ENCODE measurements around the gene KRT72. TPM values are rescaled to one million over a fixed set of nuclear protein-coding genes. Genes with fewer than 3 reads are reported as not detected.

KRT72 gene
- total and polyA plus RNA-seq, 2 experiments from 2014 or later, result not detected

- Mint-ChIP-seq H3K27ac (no peak overlapping the region), H3K36me3 (ENCODE audit: low read depth) (no peaks in the 10 kb centered on the region), H3K4me3 (no peak overlapping the region), H3K4me1 (no peaks in the 10 kb centered on the region), H3K27me3 (ENCODE audit: insufficient read depth, low read depth, poor library complexity) (peaks cover 16% of the 10 kb centered on the region), H3K9me3 (no peaks in the 10 kb centered on the region)
- Histone ChIP-seq H3K9me2 (ENCODE audit: insufficient read depth) (no peaks in the 10 kb centered on the region), H4K20me1 (replicated peaks; ENCODE audit: insufficient read depth) (no peaks in the 10 kb centered on the region), H3K4me1 (ENCODE audit: insufficient read depth) (no peaks in the 10 kb centered on the region), H3K4me2 (no peak overlapping the region), H3K79me2 (replicated peaks; ENCODE audit: insufficient read depth) (no peaks in the 10 kb centered on the region), H3K27me3 (ENCODE audit: insufficient read depth) (no peaks in the 10 kb centered on the region), H3K36me3 (ENCODE audit: insufficient read depth) (no peaks in the 10 kb centered on the region), H2AFZ (no peak overlapping the region), H3F3A (replicated peaks; ENCODE audit: low read depth) (no peaks in the 10 kb centered on the region), H3K4me3 (no peak overlapping the region), H3K27ac (ENCODE audit: low read depth) (no peak overlapping the region)
- TF ChIP-seq JUNB (IDR thresholded peaks at IDR 0.05; ENCODE audit: unreplicated experiment) (no peak), ETS1 (IDR thresholded peaks at IDR 0.05) (no peak), ZNF462 (CRISPR knock-in tag; IDR thresholded peaks at IDR 0.05) (no peak)
- ATAC-seq (no peak), DNase-seq (ENCODE audit: low spot score) (no peak)
These were observed 62.0 kb downstream of the KRT72 start for GRCh38 chr12:52539083-52539820.

GRCh38 chr12:52537101-52537500 lies 64.2 kb downstream of the KRT72 start:
- Histone ChIP-seq H3K9me2 (ENCODE audit: insufficient read depth) (no peaks in the 10 kb centered on the region), H3K4me2 (no peak overlapping the region), H3K79me2 (replicated peaks; ENCODE audit: insufficient read depth) (no peaks in the 10 kb centered on the region), H3K27me3 (ENCODE audit: insufficient read depth) (no peaks in the 10 kb centered on the region), H3K4me1 (ENCODE audit: insufficient read depth) (no peaks in the 10 kb centered on the region), H4K20me1 (replicated peaks; ENCODE audit: insufficient read depth) (no peaks in the 10 kb centered on the region), H2AFZ (no peak overlapping the region), H3K4me3 (no peak overlapping the region), H3K36me3 (ENCODE audit: insufficient read depth) (no peaks in the 10 kb centered on the region), H3F3A (replicated peaks; ENCODE audit: low read depth) (no peaks in the 10 kb centered on the region), H3K27ac (ENCODE audit: low read depth) (no peak overlapping the region)
- H3K9me3 Mint-ChIP-seq, result no peaks in the 10 kb centered on the region
- no peaks in the 10 kb centered on the region for H3K4me1 Mint-ChIP-seq
- no peak for ATAC-seq
- TF ChIP-seq ETS1 (IDR thresholded peaks at IDR 0.05) (no peak), STAT1 (IDR thresholded peaks at IDR 0.05; ENCODE audit: unreplicated experiment) (no peak)
- H3K4me3 Mint-ChIP-seq, result no peak overlapping the region
- no peak for DNase-seq (ENCODE audit: low spot score)
- no peak overlapping the region for H3K27ac Mint-ChIP-seq
- peaks cover 13% of the 10 kb centered on the region for H3K27me3 Mint-ChIP-seq (ENCODE audit: insufficient read depth, low read depth, poor library complexity)
- no peaks in the 10 kb centered on the region for H3K36me3 Mint-ChIP-seq (ENCODE audit: low read depth)

Measured in GM23338 (cell line).